22Rv1 (cell line): ENCODE data around the gene EIF4A3.
A peak's percentile ranks its signal among the peaks of the same experiment; 100 is the strongest.

ENCODE experiments used
- H3K27ac ChIP-seq: fragments of 450-650 bp; 2 replicates; pipeline ENCODE4 v1.5.1; 2017
- ZFX ChIP-seq: fragments of 450-650 bp; IDR thresholded peaks from 2 replicates; pipeline ENCODE4 v1.6.1; 2017; ENCODE audit warnings: antibody characterized with exemption, borderline replicate concordance
- TF ChIP-seq, protein P1 (sequence below): fragments of 450-650 bp; IDR thresholded peaks from 2 replicates; pipeline ENCODE4 v1.5.1; 2017; ENCODE audit warnings: mild to moderate bottlenecking

The EIF4A3 gene

DNA sequence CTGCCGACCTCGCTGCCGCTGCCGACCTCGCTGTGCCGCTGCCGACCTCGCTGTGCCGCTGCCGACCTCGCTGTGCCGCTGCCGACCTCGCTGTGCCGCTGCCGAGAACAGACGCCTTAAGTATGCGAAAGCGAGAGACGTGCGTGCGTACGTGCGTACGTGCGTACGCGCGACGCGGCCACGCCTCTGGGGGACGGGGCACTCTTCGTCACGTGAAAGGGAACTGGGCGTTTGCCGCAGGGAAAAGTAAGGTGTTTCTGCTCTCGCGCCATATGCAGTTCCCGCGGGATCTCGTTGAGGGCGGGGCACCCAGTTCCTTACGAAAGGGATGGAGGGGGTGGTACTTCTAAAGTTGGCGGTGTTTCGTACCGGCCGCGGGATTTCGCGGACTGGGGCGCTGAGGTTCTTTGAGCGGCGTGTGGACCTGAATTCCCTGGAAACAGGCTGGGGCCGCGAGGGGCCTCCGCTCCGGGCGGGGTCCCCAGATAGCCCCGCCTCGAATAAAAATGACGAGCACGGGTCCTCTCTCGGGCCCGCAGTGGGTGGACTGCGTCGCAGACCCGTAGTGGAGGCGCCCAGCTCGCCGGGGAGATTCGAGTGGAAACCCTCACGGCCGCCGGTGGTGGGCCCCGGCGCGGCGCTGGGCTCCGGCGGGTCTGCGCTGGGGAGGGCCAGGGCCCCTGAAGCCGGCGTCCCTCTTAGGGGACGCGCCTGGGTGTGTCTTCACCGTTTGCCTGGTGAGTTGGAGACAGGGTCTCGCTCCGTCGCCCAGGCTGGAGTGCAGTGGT lies at the start of gene EIF4A3:
Gene EIF4A3, minus strand, starts transcription at position 94 of the 788 bp plus-strand sequence. CDS start 167 bp downstream, outside the sequence.
- H3K27ac ChIP-seq, result peak within 1 kb of the TSS; percentile 87
- no peak for TF ChIP-seq ZFX
- TF ChIP-seq, protein P1, sequence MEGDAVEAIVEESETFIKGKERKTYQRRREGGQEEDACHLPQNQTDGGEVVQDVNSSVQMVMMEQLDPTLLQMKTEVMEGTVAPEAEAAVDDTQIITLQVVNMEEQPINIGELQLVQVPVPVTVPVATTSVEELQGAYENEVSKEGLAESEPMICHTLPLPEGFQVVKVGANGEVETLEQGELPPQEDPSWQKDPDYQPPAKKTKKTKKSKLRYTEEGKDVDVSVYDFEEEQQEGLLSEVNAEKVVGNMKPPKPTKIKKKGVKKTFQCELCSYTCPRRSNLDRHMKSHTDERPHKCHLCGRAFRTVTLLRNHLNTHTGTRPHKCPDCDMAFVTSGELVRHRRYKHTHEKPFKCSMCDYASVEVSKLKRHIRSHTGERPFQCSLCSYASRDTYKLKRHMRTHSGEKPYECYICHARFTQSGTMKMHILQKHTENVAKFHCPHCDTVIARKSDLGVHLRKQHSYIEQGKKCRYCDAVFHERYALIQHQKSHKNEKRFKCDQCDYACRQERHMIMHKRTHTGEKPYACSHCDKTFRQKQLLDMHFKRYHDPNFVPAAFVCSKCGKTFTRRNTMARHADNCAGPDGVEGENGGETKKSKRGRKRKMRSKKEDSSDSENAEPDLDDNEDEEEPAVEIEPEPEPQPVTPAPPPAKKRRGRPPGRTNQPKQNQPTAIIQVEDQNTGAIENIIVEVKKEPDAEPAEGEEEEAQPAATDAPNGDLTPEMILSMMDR, result peak; percentile 11; the same call in 1 of the 2 replicates

DNA sequence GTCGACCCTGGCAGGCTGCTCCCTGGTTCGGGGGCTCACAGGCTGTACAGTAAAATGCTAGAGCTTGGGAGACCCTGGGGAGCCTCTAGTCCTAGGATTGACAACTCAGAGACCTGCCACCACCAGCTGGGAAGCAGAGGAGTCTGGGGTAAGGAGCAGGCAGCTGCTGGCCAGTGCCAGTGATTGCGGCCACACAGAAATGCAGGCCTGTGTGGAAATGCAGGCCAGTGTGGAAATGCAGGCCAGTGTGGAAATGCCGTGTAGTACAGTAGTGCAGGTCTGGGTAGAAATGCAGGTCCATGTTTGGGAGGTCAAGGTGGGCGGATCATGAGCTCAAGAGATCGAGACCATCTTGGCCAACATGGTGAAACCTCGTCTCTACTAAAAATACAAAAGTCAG lies 49.7 kb upstream of the EIF4A3 start:
- no peak for TF ChIP-seq ZFX
- TF ChIP-seq, protein P1, result no peak
- no peak overlapping the region for H3K27ac ChIP-seq

DNA sequence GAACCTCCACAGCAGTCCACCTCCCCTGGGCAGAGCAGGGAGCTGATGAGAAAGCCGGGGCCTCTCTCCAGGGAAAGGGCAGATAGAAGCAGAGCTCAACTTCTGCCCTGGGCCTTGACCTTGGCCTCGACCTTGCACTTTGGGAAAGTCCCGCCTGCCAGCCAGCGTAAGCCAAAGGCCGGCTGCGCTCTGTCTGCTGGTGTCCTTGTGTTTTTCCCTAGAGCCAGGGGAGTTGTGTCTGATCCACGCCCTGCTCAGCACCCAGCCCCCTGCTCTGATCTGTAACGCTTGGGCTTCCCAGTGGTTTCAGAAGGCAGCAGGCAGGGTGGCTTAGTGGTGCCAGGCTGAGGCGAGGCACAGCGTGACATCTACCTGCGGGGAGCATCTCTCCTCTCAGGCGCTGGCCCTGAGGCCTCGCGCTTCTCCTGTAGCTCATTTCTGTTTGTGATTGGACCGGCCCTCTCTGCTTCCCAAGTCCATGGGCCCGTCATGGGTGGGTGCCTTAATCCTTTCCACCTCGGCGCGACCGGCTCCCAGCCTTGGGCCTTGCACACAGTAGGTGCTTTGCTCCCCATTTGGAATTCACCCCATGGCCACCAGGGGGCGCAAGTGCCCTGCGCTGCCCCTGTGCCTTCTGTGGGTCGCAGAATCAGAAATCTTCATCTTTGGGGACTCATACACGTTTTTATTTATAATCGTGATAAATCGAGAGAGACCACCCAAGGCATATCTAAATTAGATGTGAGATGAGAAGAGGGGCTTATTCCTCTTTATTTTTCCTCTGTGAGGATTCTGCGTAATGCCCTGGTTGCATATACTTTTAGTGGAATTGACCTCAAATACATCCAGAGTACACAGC lies 49.0 kb upstream of the EIF4A3 start:
- H3K27ac ChIP-seq, result no peak overlapping the region
- TF ChIP-seq, protein P1, result peak; percentile 83
- TF ChIP-seq ZFX, result no peak

DNA sequence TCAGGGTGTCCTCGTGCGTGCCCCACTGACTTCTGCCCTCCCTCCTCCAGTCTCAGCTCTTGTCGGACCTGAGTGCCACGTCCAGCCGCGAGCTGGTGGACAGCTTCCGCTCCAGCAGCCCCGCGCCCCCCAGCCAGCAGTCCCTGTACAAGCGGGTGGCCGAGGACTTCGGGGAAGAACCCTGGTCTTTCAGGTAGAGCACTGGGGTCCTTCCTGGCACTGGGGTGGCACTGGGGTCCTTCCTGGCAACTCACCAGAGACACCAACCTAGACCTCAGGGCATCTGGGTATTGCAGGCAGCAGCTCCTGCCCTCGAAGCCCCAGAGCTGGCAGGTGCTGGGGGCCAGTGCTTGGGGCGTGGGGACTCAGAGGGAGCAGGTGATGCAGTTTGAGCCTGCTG lies 48.2 kb upstream of the EIF4A3 start:
- no peak overlapping the region for H3K27ac ChIP-seq
- TF ChIP-seq ZFX, result no peak
- TF ChIP-seq, protein P1, result no peak

DNA sequence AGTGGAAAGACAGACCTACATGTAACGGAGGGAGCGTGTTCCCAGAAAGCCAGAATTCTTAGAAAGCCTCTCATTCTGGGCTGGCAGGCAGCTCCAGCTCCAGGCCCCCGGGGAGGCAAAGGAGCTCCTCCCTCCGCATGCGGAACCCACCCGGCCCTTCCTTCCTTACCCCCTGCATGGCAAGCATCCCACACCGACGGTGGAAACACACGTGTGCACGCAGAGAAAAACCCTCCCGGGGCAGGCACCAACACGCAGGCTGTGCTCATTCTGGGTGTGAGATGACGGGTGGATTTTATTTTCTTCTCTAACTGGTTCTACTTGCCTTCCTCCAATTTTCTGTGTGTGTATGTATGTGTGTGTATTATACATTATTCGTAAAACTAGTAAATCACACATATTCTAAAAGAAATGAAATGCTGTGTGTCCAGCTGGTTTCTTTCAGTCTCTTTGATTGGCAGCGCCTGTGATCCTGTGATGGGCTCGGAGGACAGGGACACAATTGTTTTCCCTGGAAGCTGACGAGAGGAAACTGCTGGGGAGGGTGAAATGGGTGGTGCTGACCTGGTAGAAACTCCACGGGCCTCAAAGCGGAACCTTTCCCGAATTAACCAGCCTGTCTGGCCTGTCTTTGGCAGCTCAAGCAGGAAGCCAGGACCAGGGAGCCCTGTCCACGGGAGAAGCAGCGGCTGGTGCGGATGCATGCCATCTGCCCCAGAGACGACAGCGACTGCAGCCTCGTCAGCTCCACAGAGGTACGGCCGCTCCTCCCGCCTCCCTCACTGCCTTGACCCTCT lies 45.1 kb upstream of the EIF4A3 start:
- no peak overlapping the region for H3K27ac ChIP-seq
- TF ChIP-seq, protein P1, result no peak
- no peak for TF ChIP-seq ZFX

DNA sequence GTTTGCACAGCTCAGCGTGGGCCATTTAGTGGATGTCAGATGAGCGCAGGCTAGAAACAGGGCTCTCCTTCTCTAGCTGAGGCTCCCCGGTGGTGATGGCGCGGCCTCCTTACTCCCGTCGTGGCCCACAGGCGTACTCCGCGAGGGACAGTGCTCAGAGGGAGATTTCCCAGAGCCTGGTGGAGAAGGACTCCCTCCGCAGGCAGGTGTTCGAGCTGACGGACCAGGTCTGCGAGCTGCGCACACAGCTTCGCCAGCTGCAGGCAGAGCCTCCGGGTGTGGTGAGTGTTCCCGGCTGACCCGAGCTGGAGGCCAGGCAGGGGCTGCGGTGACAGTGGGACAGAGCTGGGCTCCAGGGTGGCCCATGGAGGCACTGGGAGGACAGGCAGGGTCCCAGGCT lies 44.3 kb upstream of the EIF4A3 start:
- TF ChIP-seq, protein P1, result no peak
- no peak for TF ChIP-seq ZFX
- no peak overlapping the region for H3K27ac ChIP-seq
